Brain pericyte (primary cell): ENCODE measurements around the gene SLC25A10.

Experiments used
- DNase-seq: peaks from one replicate; pipeline ENCODE4 v3.0.0-alpha.2; 2012; ENCODE audit warnings: low read depth, low spot score

Gene SLC25A10

GRCh38 chr17:81687770-81688541 lies 24.1 kb upstream of the SLC25A10 start:
- no peak for DNase-seq

- DNase-seq: no peak
Observed at GRCh38 chr17:81688616-81689015, 23.5 kb upstream of the SLC25A10 start.

- DNase-seq: no peak
Observed at GRCh38 chr17:81690066-81690465, 22.0 kb upstream of the SLC25A10 start.

GRCh38 chr17:81690549-81690948 lies 21.5 kb upstream of the SLC25A10 start:
- DNase-seq: no peak

- no peak for DNase-seq
Observed at GRCh38 chr17:81691196-81691595, 20.9 kb upstream of the SLC25A10 start.

GRCh38 chr17:81691608-81692007 lies 20.5 kb upstream of the SLC25A10 start:
- DNase-seq: no peak

GRCh38 chr17:81693509-81694210 lies 18.4 kb upstream of the SLC25A10 start:
- no peak for DNase-seq

GRCh38 chr17:81694810-81695209 lies 17.3 kb upstream of the SLC25A10 start:
- DNase-seq: no peak

GRCh38 chr17:81695211-81695610 lies 16.9 kb upstream of the SLC25A10 start:
- DNase-seq: no peak

- DNase-seq: no peak
Observed at GRCh38 chr17:81695801-81696200, 16.3 kb upstream of the SLC25A10 start.

GRCh38 chr17:81696218-81696941 lies 15.7 kb upstream of the SLC25A10 start:
- no peak for DNase-seq

GRCh38 chr17:81697261-81698044 lies 14.6 kb upstream of the SLC25A10 start:
- no peak for DNase-seq

- DNase-seq: no peak
Observed at GRCh38 chr17:81700353-81701287, 11.5 kb upstream of the SLC25A10 start.

GRCh38 chr17:81701288-81702071 lies 10.6 kb upstream of the SLC25A10 start:
- no peak for DNase-seq

GRCh38 chr17:81702934-81703746 lies 8.9 kb upstream of the SLC25A10 start, which contains the start of gene MRPL12:
Gene MRPL12 (plus strand): TSS chr17:81703367. CDS start chr17:81703502, 135 bp downstream.
- DNase-seq: peak; percentile 69

GRCh38 chr17:81703747-81704654 lies 8.1 kb upstream of the SLC25A10 start:
- no peak for DNase-seq

GRCh38 chr17:81705518-81706231 lies 6.4 kb upstream of the SLC25A10 start:
- no peak for DNase-seq
